Lung (tissue), 12 donors: Measurements from ENCODE around the gene LRIG1. TPM values are rescaled to one million over a fixed set of nuclear protein-coding genes. Genes with fewer than 3 reads are reported as not detected.

Experiments
- ATAC-seq: fragments of 200-7000 bp; cut with Tn5 transposase; one replicate; pipeline ENCODE4 v1.9.1; 2020; ENCODE audit warnings: moderate number of reproducible peaks; ENCODE audit not compliant: insufficient read depth, low FRiP score
- DNase-seq, 3 donors: peaks; one replicate each; pipeline ENCODE4 v3.0.0-alpha.2; 2013 to 2017
- H3K27ac ChIP-seq, 2 donors: one replicate each; pipeline ENCODE4 v1.5.1; 2013; ENCODE audit warnings: mild to moderate bottlenecking in 2 of 2, moderate library complexity in 2 of 2, control low read depth in 1 of 2, inconsistent platforms in 1 of 2, low read depth in 1 of 2, low read length in 1 of 2
- H3K27me3 ChIP-seq, 3 donors: one replicate each; pipeline ENCODE4 v1.5.1; 2013; ENCODE audit warnings: low read length in 2 of 3; ENCODE audit not compliant: control insufficient read depth in 3 of 3, insufficient read depth in 3 of 3
- H3K36me3 ChIP-seq, 4 donors: one replicate each; pipeline ENCODE4 v1.5.1; 2013; ENCODE audit warnings: low read length in 4 of 4, mild to moderate bottlenecking in 1 of 4, moderate library complexity in 1 of 4; ENCODE audit not compliant: control insufficient read depth in 4 of 4, insufficient read depth in 4 of 4
- H3K4me1 ChIP-seq, 5 donors: one replicate each; pipeline ENCODE4 v1.5.1; 2013; ENCODE audit warnings: low read length in 5 of 5, mild to moderate bottlenecking in 2 of 5, moderate library complexity in 1 of 5; ENCODE audit not compliant: control insufficient read depth in 5 of 5, insufficient read depth in 5 of 5
- H3K4me3 ChIP-seq: one replicate; pipeline ENCODE4 v1.5.1; 2013; ENCODE audit warnings: mild to moderate bottlenecking, control low read depth, moderate library complexity
- H3K9ac ChIP-seq, 2 donors: one replicate each; pipeline ENCODE4 v1.5.1; 2013; ENCODE audit warnings: low read length in 2 of 2, control low read depth in 1 of 2; ENCODE audit not compliant: insufficient read depth in 1 of 2
- H3K9me3 ChIP-seq, 4 donors: one replicate each; pipeline ENCODE4 v1.5.1; 2013; ENCODE audit warnings: low read length in 3 of 4, mild to moderate bottlenecking in 1 of 4, moderate library complexity in 1 of 4; ENCODE audit not compliant: control insufficient read depth in 4 of 4, insufficient read depth in 3 of 4
- WGBS, 2 donors: extraction: QIAGEN DNeasy Blood & Tissue Kit; methylation state at CpG; one replicate each; pipeline ENCODE4 v1.1.7; 2013; 5-methylcytosine and 5-hydroxymethylcytosine counted together
- polyA plus RNA-seq, 2 donors: library from polyadenylated mRNA; stranded (reverse); fragments of 200-250 nt; gene quantifications; one replicate each; pipeline ENCODE4 v1.2.1, GENCODE V29; 2013
- total RNA-seq, 2 donors: library from RNA; depleted of rRNA in 1 of 2; stranded (reverse); fragments of >200 nt in 1 of 2; gene quantifications; one replicate each; pipeline ENCODE4 v1.2.1, GENCODE V29; 2014 to 2021
- TF ChIP-seq, protein P1 (sequence below): IDR thresholded peaks from 2 replicates; pipeline ENCODE4 v1.5.1; 2012; ENCODE audit warnings: mild to moderate bottlenecking; ENCODE audit errors: control extremely low read depth, extremely low read depth
- donor health status: control.
- donor health status: control.
- donor health status: Bipolar disorder and iron deficiency.
- donor health status: healthy.
- donor health status: DM: yes; HTN: yes; CAD: no.

LRIG1 gene
- total and polyA plus RNA-seq, 4 donors: 21.9 to 97.4 (median 42.2) TPM

GRCh38 chr3:66442254-66443117 lies 58.3 kb downstream of the LRIG1 start:
- ATAC-seq (peak; percentile 86), DNase-seq (peak; percentile 74 to 94 (median 82))
- WGBS, 2 donors: 24 to 30% methylated on average over 13 of the region's 13 CpGs
- Histone ChIP-seq H3K9me3 (no peaks in the 10 kb centered on the region), H3K27me3 (no peaks in the 10 kb centered on the region), H3K27ac (peak overlapping the region; percentile 75 to 81), H3K4me1 (peaks cover 0 to 41% (median 29%) of the 10 kb centered on the region in 5 donors), H3K36me3 (peaks cover 0 to 2% (median 0%) of the 10 kb centered on the region in 4 donors), H3K4me3 (no peak overlapping the region), H3K9ac (peak overlapping the region in 1 of 2 donors; percentile 26)
- TF ChIP-seq, protein P1, sequence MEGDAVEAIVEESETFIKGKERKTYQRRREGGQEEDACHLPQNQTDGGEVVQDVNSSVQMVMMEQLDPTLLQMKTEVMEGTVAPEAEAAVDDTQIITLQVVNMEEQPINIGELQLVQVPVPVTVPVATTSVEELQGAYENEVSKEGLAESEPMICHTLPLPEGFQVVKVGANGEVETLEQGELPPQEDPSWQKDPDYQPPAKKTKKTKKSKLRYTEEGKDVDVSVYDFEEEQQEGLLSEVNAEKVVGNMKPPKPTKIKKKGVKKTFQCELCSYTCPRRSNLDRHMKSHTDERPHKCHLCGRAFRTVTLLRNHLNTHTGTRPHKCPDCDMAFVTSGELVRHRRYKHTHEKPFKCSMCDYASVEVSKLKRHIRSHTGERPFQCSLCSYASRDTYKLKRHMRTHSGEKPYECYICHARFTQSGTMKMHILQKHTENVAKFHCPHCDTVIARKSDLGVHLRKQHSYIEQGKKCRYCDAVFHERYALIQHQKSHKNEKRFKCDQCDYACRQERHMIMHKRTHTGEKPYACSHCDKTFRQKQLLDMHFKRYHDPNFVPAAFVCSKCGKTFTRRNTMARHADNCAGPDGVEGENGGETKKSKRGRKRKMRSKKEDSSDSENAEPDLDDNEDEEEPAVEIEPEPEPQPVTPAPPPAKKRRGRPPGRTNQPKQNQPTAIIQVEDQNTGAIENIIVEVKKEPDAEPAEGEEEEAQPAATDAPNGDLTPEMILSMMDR: no peak

DNA sequence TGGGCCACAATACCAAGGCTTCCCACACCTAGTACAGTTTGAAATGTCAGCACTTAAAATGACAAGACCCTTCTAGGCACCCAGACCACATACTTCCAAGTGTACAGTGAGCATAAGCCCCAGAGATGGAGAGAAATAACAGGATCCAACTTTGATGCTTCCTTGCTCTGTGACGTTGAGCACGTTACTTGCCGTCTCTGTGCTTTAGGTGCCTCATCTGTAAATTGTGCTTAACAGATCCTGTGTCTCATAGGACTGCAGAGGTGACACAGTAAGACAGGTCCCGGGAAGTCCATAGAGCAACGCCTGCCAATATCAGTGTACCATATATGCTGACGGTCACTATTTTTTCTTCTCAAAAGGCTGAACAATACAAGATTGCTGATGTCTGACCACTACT lies 59.1 kb downstream of the LRIG1 start:
- Histone ChIP-seq H3K27me3 (no peaks in the 10 kb centered on the region), H3K4me3 (no peak overlapping the region), H3K36me3 (no peaks in the 10 kb centered on the region), H3K9ac (no peak overlapping the region), H3K27ac (peak overlapping the region in 1 of 2 donors; percentile 73), H3K4me1 (peaks cover 0 to 41% (median 29%) of the 10 kb centered on the region in 5 donors), H3K9me3 (no peaks in the 10 kb centered on the region)
- TF ChIP-seq, protein P1: no peak
- ATAC-seq (no peak), DNase-seq (no peak)
- WGBS, 2 donors: 96 to 98% methylated on average over 6 of the region's 6 CpGs

- WGBS, 2 donors: 19 to 24% methylated on average over 8 of the region's 8 CpGs
- H3K36me3 ChIP-seq: peaks cover 0 to under 1% (median 0%) of the 10 kb centered on the region in 4 donors
- H3K9ac ChIP-seq: no peak overlapping the region
- H3K27me3 ChIP-seq: no peaks in the 10 kb centered on the region
- H3K9me3 ChIP-seq: no peaks in the 10 kb centered on the region
- no peak for DNase-seq
- no peak overlapping the region for H3K4me3 ChIP-seq
- ATAC-seq: no peak
- H3K4me1 ChIP-seq: peaks cover 0 to 41% (median 31%) of the 10 kb centered on the region in 5 donors
- peak overlapping the region in 1 of 2 donors; percentile 73 for H3K27ac ChIP-seq
- TF ChIP-seq, protein P1: no peak
These were observed 59.7 kb downstream of the LRIG1 start for GRCh38 chr3:66441129-66441528.
